Stimulated activated effector memory CD8-positive, alpha-beta T cell treated with anti-CD3 and anti-CD28 coated beads, Interleukin-12 subunit alpha, Interleukin-12 subunit beta, amount 100 ng/mL, for 72 hours (primary cell): ENCODE measurements around the gene PSMD1.
"Not testable (repeated sequence)": the region's sequence is repeated elsewhere in the genome, so short reads cannot be mapped to it uniquely, and the experiment has no call there.

Source experiments
- ATAC-seq: fragments of 150-1000 bp; cut with Tn5 transposase; 2 replicates; pipeline ENCODE4 v1.10.0; 2021
- DNase-seq, 2 donors: peaks; one replicate each; pipeline ENCODE4 v3.0.0; 2021 to 2022; ENCODE audit warnings: low spot score in 2 of 2
- H3K27ac Mint-ChIP-seq: one replicate; pipeline ENCODE4 v1.8.0; 2022; ENCODE audit warnings: mild to moderate bottlenecking, mixed read lengths
- H3K36me3 Mint-ChIP-seq: one replicate; pipeline ENCODE4 v1.8.0; 2022; ENCODE audit warnings: mild to moderate bottlenecking, mixed read lengths
- H3K4me1 Mint-ChIP-seq: one replicate; pipeline ENCODE4 v1.8.0; 2022; ENCODE audit warnings: mixed read lengths
- H3K4me3 Mint-ChIP-seq: one replicate; pipeline ENCODE4 v1.8.0; 2022; ENCODE audit warnings: mild to moderate bottlenecking, mixed read lengths
- H3K9me3 Mint-ChIP-seq: one replicate; pipeline ENCODE4 v1.8.0; 2022; ENCODE audit warnings: mixed read lengths

Gene PSMD1

DNA sequence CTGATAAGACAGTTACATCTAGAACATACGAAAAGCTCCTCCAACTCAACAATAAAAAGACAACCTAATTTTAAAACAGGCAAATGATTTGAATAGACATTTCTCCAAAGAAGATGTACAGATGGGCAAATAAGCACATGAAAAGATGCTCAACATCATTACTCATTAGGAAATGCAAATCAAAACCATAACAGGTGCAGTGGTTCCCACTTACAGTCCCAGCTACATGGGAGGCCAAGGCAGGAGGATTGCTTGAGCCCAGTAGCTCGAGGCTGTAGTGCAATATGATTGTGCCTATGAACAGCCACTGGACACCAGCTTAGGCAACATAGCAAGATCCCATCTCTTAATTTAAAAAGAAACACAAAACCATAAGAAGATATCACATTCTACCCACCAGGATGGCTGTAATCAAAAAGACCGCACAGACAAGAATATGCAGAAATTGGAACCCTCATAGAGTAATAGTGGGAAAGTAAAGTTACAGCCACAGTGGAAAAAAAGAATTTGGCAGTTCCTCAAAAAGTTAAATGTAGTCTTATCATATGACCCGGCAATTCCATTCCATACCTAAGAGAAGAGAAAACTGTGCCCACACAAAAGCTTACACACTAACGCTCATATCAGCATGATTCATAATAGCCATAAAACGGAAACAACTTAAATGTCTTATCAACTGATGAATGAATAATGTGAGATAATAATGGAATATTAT is 111.2 kb downstream of the PSMD1 start:
- peaks cover 22% of the 10 kb centered on the region for H3K4me1 Mint-ChIP-seq
- H3K27ac Mint-ChIP-seq: peak overlapping the region; percentile 0
- H3K4me3 Mint-ChIP-seq: no peak overlapping the region
- ATAC-seq (peak; percentile 48), DNase-seq (no peak)
- peaks cover 100% of the 10 kb centered on the region for H3K36me3 Mint-ChIP-seq
- H3K9me3 Mint-ChIP-seq: no peaks in the 10 kb centered on the region

DNA sequence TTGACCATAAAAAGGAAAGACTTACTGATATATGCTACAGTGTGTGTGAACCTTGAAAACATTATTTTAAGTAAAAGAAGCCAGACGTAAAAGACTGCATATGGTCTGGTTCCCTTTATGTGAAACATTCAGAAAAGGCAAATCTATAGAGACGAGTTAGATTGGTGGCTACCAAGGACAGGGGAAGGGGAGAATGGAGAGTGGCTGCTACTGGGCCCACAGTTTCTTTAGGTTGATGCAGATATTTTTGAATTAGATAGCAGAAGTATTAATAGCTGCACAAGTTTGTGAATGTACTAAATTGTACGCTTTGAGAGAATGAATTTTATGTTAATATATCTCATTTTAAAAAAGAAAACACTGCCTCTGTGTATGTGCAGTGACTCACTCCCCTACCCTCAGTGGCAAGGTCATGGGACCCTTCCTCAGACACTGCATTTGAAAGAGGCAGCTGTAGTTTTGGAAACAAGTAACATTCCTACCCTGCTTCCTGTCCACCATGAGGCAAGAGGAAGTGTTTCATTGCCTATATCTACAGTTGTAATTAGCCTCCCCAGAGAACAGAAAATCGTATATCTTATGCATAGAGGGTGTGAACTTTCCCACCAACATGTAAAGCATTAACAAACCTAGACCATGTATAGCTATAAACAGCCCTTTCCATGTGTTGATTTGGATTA is 111.9 kb downstream of the PSMD1 start:
- no peak overlapping the region for H3K4me3 Mint-ChIP-seq
- peaks cover 99% of the 10 kb centered on the region for H3K36me3 Mint-ChIP-seq
- peak overlapping the region; percentile 0 for H3K27ac Mint-ChIP-seq

DNA sequence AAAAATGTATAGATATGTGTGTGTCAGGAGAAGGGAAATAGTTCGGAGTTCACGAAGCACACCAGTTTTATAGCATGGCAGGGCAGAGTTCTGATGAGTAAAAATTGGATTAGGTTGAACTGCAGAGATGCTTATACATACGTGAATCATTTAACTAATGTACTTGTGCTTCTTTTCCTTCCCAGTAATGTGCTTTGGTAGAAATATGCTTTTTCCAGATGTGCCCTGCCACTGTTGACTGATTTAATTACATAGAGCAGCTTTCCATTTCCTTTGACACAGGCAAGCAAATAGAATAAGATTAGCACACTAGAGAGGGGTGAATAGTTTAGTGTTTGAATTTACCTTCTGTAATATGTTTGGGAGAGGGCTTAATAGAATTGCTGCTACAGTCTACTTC is 112.8 kb downstream of the PSMD1 start:
- Mint-ChIP-seq H3K4me3 (no peak overlapping the region), H3K36me3 (peaks cover 99% of the 10 kb centered on the region), H3K27ac (peak overlapping the region; percentile 76), H3K4me1 (peaks cover 22% of the 10 kb centered on the region), H3K9me3 (no peaks in the 10 kb centered on the region)
- ATAC-seq (no peak), DNase-seq (no peak)

More for the DNA sequence above, 111.9 kb downstream of the PSMD1 start:
- DNase-seq: no peak
- Mint-ChIP-seq H3K9me3 (no peaks in the 10 kb centered on the region), H3K4me1 (peaks cover 22% of the 10 kb centered on the region)
- no peak for ATAC-seq

DNA sequence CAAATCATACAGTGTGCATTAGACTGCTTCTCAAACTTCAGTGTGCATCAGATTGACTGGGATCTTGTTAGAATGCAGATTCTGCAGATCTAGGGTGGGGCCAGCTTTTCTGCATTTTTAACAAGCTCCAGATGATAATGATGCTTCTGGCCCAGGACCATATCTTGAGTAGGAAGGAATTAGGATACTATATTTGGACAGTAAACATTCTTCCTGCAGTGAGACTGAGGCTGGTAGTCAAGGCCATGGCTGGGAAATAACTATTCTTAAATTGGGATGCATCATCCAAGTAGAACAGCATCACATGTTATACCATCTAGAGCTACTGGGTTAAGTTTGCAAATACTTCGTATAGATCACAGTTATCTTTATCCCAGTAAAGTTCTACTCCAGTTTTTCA is 113.4 kb downstream of the PSMD1 start:
- DNase-seq (no peak), ATAC-seq (no peak)
- H3K36me3 Mint-ChIP-seq: peaks cover 99% of the 10 kb centered on the region
- H3K4me3 Mint-ChIP-seq: no peak overlapping the region
- H3K9me3 Mint-ChIP-seq: no peaks in the 10 kb centered on the region
- H3K27ac Mint-ChIP-seq: peak overlapping the region; percentile 76
- H3K4me1 Mint-ChIP-seq: peaks cover 22% of the 10 kb centered on the region

DNA sequence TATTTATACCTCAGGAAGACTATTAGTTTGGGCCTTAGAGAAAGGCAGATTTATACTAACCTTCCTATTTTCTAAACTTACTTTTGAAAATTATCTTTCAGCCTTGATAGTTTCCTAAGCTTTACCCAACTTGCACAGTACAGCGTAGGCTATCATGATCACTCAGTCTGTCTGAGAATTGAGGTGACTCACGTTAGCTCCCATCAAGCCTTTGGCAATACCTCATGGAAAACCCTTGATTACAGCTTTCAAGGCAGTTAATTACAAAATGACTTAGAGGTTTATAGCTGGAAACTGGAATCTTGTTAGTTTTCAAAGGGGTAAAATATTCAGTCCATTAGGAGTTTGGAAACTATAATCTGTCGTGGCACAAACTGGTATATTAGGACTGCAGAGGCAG is 115.4 kb downstream of the PSMD1 start:
- H3K36me3 Mint-ChIP-seq: peaks cover 93% of the 10 kb centered on the region
- no peak for DNase-seq
- no peak for ATAC-seq
- H3K4me1 Mint-ChIP-seq: peaks cover 18% of the 10 kb centered on the region
- no peak overlapping the region for H3K27ac Mint-ChIP-seq
- H3K4me3 Mint-ChIP-seq: no peak overlapping the region
- no peaks in the 10 kb centered on the region for H3K9me3 Mint-ChIP-seq

DNA sequence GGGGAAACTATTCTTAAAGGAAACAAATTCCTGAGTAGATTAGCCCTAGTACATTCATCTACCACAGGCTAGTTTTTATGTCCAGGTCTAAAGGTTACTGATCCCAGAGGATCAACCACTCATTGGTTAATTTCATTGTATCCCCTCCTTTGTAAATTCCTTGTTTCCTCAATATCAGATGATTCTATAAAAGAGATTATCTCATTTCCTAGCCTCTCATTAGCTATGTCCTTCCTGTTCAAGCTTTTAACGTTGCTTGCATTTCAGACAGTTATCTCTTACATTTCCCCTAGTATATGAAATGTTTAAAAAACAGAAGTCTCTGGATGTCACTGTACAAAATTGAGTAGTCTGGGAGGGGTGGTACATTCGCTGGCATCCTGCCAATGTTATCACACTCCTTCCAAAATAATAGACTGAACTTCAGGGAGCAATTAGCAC is 117.6 kb downstream of the PSMD1 start:
- H3K4me1 Mint-ChIP-seq: peaks cover 8% of the 10 kb centered on the region
- H3K27ac Mint-ChIP-seq: no peak overlapping the region
- no peak for ATAC-seq
- H3K9me3 Mint-ChIP-seq: no peaks in the 10 kb centered on the region
- H3K36me3 Mint-ChIP-seq: peaks cover 73% of the 10 kb centered on the region
- no peak overlapping the region for H3K4me3 Mint-ChIP-seq
- no peak for DNase-seq

DNA sequence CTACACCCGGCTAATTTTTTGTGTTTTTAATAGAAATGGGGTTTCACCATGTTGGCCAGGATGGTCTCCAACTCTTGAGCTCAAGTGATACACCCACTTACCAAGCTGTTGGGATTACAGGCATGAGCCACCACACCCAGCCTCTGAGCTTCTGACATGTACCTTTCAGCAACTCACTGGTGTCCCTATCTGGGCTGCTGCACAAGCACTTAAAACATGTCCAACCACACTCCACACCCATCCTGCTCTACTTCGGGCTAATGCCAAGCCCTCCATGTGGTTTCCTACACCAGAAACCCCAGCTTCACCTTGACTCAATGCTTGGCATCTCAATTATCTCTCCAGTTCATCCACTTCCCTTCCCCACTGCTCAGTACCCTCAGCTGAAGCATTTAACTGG is 119.4 kb downstream of the PSMD1 start:
- ATAC-seq (no peak), DNase-seq (no peak)
- no peak overlapping the region for H3K4me3 Mint-ChIP-seq
- H3K36me3 Mint-ChIP-seq: peaks cover 55% of the 10 kb centered on the region
- H3K9me3 Mint-ChIP-seq: no peaks in the 10 kb centered on the region
- H3K27ac Mint-ChIP-seq: no peak overlapping the region
- peaks cover 17% of the 10 kb centered on the region for H3K4me1 Mint-ChIP-seq

DNA sequence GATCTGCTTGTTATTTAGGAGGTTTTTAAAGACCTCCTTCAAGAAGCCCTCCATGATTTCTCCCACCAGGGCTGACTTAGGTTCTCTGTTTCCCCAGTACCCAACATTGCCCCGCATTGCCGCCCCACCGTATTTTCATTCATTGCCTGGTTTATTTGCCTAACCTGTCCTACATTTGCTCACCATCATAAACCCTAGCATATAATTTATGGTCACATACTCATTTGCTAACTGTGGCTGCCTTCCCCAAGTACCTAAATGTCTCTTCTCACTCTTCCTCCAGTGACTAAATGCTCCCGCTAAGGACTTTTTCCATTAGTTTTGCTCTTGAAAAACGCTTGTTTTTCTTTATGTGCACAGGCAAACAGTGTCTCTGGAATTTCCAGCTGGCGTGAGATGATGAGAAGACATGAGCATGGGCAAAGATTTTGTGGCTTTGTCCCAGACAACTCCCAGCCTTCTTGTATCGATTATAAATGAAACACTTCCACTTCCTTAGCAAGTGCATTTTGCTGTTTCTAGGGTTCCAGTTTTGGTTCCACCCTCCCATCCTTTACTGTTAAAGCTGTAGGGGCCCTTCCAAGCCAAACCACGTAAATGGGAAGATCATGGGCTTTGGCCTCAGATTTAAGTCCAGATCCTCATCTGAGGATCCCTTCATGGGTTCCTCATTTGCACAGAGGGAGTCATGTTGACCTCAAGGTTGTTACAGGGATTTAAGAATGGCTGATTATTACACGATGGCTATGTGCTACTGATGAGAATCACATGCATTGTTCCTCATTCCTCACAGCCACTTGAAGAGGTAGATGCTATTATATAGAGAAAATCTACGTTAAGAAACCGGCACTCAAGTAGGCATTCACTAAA is 120.7 kb downstream of the PSMD1 start:
- no peaks in the 10 kb centered on the region for H3K9me3 Mint-ChIP-seq
- H3K4me1 Mint-ChIP-seq: peaks cover 17% of the 10 kb centered on the region
- ATAC-seq (no peak), DNase-seq (no peak)
- H3K36me3 Mint-ChIP-seq: peaks cover 41% of the 10 kb centered on the region
- peak overlapping the region; percentile 2 for H3K27ac Mint-ChIP-seq
- no peak overlapping the region for H3K4me3 Mint-ChIP-seq

DNA sequence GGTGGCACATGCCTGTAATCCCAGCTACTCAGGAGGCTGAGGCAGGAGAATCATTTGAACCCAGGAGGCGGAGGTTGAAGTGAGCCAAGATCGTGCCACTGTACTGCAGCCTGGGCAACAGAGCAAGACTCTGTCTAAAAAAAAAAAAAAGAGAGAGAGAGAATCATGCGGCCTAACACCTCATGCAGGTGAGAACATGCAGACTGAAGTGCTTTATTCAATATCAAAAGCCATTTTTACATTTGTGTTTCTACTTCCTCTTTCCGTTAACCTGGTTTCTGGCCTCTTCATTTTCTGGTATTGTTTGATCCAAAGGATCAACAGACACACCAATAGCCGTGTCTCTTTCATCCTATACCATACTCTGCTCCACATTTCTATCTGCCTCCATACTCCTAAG is 122.1 kb downstream of the PSMD1 start:
- not testable (repeated sequence) for DNase-seq, ATAC-seq, H3K4me3 Mint-ChIP-seq, H3K27ac Mint-ChIP-seq, H3K9me3 Mint-ChIP-seq
- Mint-ChIP-seq H3K4me1 (peaks cover 17% of the 10 kb centered on the region), H3K36me3 (peaks cover 28% of the 10 kb centered on the region)

DNA sequence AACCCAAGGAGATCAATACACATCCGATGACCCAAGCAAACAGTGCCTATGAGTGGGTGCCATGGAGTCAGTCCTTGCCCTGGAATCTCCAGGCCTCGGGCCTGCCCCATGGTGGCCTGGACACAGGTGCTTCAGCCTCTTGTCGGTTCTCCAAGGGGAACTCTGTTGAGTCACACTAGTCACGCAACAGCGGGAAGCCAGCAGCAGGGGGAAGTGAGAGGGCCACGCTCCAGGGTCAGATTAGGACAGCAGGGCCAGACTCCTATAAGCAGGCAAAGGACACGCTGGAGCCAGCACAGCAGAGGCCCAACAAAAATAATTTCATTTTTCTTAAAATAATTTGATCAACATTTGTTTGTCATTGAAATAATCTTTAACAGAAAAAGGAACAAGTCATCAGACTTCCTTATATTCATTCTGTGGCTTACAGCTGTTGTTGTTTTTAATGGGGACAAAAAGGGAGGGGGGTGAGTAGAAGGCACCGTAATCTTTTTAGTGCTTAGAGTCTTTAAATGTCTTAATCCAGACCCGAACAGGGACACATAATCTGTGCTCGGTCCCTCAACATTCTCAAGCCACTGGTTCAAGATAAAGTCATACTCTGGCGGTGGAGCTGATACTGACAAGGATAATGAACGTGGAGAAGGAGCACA is 125.3 kb downstream of the PSMD1 start:
- no peak for DNase-seq
- Mint-ChIP-seq H3K9me3 (no peaks in the 10 kb centered on the region), H3K4me3 (no peak overlapping the region), H3K27ac (no peak overlapping the region), H3K36me3 (peaks cover 2% of the 10 kb centered on the region), H3K4me1 (peaks cover 15% of the 10 kb centered on the region)
- no peak for ATAC-seq

DNA sequence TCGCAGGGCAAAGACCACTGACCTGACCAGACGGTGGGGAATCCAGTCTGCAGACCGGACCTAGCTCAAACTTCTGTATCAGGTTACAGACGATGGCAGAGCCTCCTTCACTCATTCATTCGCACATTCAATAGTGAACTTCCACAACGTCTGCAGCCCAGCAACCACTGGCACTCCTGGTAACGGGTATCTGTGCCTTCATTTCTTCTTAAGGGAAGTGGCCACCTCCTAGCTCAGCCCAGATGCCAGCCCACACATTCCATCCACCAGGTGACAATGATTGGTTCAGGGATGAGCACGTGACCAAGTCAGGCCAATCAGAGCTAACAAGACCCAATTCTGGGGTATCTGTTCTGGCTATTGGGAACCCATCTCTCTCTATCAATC is 125.8 kb downstream of the PSMD1 start:
- DNase-seq: no peak
- Mint-ChIP-seq H3K4me3 (no peak overlapping the region), H3K9me3 (no peaks in the 10 kb centered on the region), H3K27ac (no peak overlapping the region), H3K4me1 (peaks cover 10% of the 10 kb centered on the region), H3K36me3 (no peaks in the 10 kb centered on the region)
- no peak for ATAC-seq

DNA sequence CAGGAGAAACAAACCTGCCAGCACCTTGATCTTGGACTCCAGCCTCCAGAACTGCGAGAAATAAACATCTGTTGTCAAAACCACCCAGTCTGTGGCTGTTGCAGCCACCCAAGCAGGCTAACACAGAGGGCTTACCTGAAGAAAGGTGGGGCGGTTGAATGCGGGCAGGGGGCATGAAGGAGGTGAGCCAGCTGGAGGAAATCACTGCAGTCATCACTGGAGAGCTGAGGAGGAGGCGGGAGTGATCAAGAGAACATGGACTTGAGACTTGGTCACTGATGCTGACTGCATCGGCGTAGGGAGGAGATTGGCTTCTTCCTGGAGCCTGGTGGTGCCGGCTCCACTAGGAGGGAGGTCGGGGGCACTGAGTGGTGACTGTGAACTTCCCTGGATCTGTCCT is 127.2 kb downstream of the PSMD1 start:
- Mint-ChIP-seq H3K27ac (peak overlapping the region; percentile 29), H3K4me1 (peaks cover 9% of the 10 kb centered on the region), H3K9me3 (no peaks in the 10 kb centered on the region), H3K36me3 (no peaks in the 10 kb centered on the region), H3K4me3 (no peak overlapping the region)
- ATAC-seq (no peak), DNase-seq (no peak)

DNA sequence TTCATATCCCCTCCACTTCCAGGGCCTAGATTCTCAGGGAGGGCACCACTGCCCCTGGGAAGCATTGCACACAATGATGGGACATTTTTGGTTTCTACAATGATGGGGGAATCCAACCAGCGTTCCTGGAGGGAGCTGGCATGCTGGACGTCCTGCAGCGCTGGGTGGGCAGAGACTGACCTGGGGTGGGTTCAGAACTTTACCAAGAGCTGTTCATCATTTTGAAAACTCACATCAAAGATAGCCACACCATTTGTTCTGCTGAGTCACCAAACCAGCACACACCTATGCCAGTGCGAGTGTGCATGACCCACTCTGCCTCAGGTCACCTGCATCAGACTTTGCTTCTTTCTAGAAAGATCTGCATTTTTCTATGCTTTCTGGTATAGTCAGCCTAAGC is 127.7 kb downstream of the PSMD1 start:
- Mint-ChIP-seq H3K4me1 (peaks cover 9% of the 10 kb centered on the region), H3K27ac (no peak overlapping the region), H3K9me3 (no peaks in the 10 kb centered on the region), H3K4me3 (no peak overlapping the region), H3K36me3 (no peaks in the 10 kb centered on the region)
- ATAC-seq (no peak), DNase-seq (no peak)

DNA sequence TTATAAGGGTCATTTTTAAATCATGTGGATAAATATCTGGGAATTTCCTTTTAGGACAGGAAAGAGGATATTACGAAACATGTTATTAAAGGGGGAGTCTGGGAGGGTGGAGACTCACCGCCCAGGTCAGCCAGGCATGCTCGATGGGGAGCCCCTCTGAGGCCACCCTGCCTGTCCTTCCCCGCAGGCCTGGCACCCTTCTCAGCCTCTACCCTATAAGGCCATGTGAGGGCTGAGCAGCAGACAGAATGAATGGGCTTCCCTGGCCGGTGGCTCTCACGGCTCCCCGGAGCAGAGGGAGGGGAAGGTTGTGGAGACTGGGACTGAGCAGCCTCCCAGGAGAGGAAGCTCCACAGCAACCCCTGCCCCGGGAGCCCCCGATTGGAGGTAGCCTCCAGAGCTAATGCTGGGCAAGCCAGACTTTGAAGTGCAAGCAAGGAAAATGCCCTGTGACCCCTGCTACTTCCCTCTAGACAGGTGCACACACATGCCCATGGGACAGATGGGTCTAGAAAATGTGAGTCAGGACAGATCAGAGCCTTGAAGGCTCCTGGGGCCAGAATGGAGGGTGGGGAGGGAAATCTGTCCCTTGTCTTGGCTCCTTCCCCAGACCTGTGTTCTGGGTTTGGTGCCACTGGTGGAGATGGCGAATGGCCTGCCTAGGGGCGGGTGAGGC is 128.5 kb downstream of the PSMD1 start:
- ATAC-seq (no peak), DNase-seq (no peak)
- H3K27ac Mint-ChIP-seq: no peak overlapping the region
- no peaks in the 10 kb centered on the region for H3K9me3 Mint-ChIP-seq
- peaks cover 7% of the 10 kb centered on the region for H3K4me1 Mint-ChIP-seq
- no peak overlapping the region for H3K4me3 Mint-ChIP-seq
- no peaks in the 10 kb centered on the region for H3K36me3 Mint-ChIP-seq

DNA sequence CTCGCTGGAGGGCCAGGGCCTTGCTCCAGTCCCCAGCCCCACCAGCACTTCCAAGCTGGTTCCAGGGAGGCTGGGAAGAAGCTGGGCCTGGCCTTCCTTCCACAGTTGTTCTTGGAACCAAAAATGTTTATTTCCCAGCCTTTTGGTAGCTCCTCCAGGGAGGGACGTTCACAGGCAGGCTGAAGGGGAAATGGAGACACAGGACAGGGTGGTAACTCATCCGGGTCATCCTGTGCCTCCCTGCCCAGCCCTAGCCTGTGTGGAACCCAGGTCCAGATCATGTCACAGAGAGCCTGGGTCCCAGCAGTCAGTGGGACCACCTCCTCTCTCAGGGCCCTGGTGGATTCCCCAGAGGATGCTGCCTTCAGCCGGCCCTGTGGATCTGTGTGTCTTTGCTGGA is 129.2 kb downstream of the PSMD1 start:
- no peak overlapping the region for H3K4me3 Mint-ChIP-seq

More for the DNA sequence above, 129.2 kb downstream of the PSMD1 start:
- H3K4me1 Mint-ChIP-seq: peaks cover 4% of the 10 kb centered on the region
- DNase-seq (no peak), ATAC-seq (no peak)
- no peaks in the 10 kb centered on the region for H3K36me3 Mint-ChIP-seq
- H3K27ac Mint-ChIP-seq: no peak overlapping the region
- no peaks in the 10 kb centered on the region for H3K9me3 Mint-ChIP-seq
